ENCODE data around the gene SRR.

SRR gene

DNA sequence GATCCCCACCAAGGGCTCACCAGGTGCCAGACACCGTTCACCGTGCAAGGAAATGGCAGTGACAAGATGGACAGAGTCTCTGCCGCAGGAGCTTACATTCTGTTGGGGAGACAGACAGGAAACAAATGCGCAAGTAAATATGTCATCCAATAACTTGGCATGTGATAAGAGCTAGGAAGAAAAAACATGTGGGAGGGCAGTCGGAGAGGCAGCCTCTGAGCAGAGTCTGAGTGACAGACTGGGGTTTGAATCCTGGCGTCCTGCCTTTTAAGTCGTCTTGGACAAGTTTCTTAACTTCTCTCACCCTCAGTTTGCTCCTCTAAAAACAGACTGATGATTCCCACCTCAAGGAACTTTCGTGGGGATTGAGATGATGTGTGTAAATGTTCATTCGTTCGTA, 40.8 kb downstream of the SRR start:
- no peak for DNase-seq (ENCODE audit: low read depth in 2 of 2)

DNA sequence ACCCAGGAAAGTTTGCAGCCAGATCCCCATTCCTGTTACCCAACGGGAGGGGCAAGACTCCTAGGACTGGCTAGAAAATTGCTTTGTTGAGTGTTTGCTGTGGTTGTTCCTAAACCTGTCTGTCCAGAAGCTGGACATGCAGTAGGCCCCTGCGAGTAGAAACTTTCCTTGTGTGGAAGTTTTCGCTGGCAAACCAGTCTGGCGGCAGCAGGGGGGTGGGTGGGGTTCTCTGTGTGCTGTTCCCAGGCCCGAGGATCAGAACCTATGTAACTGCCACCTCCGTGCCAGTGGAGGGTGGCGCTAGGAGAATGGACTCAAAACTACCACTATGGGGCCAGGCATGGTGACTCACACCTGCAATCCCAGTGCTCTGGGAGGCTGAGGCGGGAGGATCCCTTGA, 42.7 kb downstream of the SRR start:
- DNase-seq (ENCODE audit: low read depth in 2 of 2): no peak

DNA sequence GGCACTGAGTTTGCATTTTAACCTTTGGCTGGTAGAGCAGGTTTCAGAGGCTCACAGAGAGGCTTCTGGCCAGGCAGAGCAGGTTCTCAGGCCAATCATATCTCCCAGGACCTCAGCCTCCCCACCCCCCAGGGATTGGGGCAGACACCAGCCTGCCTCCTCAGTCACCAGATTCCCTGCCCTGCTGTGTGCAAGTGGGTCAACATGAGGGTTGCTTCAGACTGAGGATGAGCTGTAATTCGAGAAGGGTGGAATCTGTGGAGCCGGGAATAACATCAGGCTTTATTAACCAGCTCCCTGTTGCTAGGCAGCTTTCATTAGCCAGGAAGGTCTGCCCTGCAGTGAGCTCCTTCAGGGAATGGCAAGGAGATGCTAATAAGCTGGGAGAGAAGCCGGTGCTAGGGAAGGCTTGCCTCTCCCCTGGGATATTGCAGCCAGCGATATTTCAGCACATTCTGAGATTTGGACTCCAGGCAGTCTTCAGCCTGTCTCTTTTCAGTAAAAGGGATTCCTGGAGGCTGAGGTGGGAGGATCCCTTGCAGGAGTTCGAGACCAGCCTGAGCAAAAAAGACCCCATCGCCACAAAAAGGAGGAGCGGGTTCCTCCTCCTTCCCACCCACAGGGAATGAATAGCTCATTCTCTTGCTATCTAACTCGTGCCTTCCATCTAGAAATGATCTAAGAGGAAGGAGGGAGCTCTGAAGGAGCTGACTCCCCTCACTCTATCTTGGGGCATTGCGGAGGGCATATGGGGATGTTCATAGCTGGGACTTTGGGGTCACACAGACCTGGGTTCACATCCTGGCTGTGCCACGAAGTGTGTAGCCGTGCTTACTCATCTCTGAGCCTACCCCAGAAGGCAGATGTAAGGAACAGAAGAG, 44.3 kb downstream of the SRR start:
- no peak for DNase-seq (ENCODE audit: low read depth in 2 of 2)

DNA sequence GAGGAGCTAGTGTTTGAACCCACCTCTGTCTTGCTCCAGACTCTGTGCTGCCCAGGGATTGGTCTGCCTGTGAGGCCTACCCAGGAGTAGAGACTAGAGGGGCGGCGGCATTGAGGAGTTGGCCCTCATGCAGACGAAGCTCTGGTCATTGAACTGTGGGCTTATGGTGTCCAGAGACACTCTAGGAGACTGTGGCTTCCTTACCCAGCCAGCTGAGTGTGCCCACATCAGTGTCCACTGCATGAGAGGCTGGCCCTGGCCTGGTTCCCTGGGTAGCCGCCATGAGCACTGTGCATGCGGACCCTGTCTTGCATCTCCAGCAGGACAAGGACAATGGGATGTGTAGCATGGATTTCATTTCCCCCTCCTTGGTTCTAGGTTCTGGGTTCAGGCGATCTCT, 47.5 kb downstream of the SRR start:
- DNase-seq (ENCODE audit: low read depth in 2 of 2): no peak

DNA sequence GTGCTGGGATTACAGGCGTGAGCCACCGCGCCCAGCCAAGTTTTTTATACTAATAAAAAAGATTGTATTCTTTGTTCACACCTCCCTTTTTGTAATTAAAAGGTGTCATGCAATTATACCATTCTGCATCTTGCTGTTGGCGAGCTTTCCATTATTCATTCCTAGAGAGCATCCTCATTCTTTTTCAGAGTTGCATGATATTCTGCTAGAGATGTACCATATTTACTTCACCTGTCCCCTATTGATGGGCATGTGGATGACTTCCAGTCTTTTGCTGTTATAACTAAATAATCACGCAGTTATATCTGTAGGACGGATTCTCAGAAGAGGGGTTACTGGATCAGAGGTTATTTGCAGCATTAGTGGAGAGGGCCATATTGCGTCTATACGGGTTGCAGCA, 50.6 kb downstream of the SRR start:
- no peak for DNase-seq (ENCODE audit: low read depth in 2 of 2)

DNA sequence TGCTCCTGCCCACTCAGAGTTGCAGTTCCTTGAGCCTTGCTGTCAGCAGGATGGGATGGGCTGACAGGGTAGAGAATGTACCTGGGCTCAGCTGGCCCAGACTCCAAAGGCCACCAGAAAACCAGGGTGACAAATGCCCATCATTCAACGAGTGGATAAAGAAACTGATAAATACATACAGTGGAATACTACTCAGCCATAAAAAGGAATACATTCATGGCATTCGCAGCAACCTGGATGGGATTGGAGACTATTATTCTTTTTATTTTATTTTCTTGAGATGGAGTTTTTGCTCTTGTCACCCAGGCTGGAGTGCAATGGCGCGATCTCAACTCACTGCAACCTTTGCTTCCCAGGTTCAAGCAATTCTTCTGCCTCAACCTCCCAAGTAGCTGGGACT, 53.5 kb downstream of the SRR start:
- DNase-seq (ENCODE audit: low read depth in 2 of 2): no peak

DNA sequence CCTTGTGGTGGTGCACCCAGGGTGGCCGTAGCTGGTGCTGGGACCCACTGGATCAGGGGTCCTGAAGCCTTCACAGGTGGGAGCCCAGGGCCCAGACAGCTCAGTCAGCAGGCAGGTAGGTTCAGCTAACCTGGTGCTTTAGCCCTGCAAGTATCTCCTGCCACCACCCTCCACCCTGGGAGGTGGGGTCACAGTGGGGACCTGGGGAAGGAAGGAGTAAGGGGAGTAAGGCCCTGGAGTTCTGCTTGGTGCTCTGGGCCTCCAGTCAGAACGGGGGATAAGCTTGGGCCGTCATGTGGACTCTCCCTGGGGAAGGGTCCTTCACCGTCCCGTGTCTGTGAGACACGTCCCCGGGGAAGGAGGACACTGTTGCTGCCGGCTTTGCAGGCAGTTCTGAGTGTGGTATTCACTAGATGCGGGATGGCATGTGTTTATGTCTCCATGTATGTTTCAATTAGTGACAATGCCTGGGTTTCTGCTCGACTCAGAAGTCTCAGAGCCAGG, 54.2 kb downstream of the SRR start:
- no peak for DNase-seq (ENCODE audit: low read depth in 2 of 2)

DNA sequence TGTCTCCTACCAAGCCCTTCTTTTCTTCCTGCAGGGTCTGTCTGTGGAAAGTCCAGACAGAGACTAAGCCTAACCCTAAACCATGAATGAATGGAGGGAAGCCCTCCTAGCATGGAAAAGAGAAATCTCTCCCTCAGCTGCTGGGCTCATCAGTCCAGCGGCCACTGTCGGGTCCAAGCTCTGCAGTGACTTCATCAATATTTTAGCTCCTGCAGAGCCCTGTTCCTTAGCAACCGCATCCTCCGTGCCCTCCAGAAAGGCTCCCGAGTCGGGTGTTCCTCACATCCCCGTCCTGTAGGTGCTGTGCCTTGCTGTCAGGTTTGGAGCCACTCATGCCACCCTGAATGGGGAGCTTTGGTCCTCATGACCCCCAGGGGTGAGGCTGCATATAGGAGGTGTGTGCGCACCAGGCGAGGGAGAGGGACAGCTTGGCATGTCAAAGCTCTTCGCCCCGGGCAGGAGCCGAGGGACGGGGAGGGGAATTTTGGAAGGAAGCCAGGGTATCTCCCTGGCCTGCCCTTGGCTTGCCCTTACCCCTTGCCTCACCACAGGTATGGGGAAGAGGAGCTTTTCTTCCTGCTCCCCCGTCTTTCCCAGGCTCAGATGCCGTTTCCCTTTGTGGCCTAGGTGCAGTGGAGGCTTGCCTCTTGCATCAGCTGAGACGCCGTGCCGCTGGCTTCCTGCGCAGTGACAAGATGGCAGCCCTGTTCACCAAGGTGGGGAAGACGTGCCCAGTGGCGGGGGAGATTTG, 57.4 kb downstream of the SRR start:
- no peak for DNase-seq (ENCODE audit: low read depth in 2 of 2)

DNA sequence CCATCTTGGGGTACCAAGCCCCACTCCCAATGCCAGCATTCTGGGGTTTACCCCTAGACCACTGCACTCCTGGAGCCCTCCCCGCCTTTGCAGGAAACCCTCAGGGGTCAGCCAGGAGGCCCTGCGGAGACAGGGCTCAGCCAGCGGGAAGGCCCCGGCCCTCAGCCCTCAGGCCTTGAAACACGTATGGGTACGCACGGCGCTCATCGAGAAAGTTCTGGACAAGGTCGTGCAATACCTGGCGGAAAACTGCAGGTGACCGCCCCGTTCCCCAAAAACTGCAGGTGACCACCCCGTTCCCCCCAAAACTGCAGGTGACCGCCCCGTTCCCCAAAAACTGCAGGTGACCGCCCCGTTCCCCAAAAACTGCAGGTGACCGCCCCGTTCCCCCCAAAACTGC, 58.3 kb downstream of the SRR start:
- no peak for DNase-seq (ENCODE audit: low read depth in 2 of 2)

DNA sequence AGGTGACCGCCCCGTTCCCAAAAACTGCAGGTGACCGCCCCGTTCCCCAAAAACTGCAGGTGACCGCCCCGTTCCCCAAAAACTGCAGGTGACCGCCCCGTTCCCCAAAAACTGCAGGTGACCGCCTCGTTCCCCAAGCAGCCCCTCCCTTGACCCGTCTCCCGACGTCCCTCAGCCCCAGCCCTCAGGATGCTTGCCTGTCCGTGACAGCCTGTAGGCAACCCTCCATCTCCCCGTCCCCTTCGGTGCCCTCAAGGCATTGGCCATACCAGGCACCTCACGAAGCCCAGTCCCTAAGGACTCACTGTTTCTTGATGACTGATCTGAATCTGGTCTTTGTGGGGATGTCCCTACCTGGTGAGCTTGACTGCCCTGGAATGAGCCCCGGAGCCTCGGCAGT, 58.7 kb downstream of the SRR start:
- no peak for DNase-seq (ENCODE audit: low read depth in 2 of 2)

DNA sequence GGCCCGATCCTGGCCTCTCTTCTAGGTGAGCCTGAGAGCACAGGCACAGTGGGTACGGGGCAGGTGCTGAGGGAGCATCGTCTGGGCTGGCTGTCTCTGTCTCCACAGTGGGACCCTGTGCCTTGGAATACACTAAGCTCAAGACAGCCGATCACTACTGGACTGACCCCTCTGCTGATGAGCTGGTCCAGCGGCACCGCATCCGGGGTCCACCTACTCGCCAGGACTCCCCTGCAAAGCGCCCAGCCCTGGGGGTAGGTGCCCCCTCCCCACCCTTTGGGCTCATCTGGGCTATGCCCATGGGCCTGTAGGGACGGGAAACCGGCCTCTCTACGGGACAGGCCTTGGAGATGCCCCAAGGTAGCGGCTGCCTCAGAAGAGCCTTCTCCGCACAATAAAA, 59.1 kb downstream of the SRR start:
- DNase-seq (ENCODE audit: low read depth in 2 of 2): no peak

DNA sequence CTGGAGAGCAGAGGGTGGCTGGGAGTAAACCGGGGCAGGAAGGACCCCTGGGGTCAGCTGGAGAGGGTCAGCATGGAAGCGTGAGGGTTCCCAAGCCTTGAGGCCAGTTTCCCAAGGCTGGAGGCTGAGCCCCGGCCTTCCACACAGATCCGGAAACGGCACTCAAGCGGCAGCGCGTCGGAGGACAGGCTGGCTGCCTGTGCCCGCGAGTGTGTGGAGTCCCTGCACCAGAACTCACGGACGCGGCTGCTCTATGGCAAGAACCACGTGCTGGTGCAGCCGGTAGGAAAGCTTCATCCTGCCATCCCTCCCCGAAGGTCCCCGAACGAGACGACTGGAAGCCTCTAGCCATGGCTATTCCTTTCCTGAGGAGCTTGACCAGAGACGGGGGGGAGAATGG, 59.6 kb downstream of the SRR start:
- DNase-seq (ENCODE audit: low read depth in 2 of 2): no peak

DNA sequence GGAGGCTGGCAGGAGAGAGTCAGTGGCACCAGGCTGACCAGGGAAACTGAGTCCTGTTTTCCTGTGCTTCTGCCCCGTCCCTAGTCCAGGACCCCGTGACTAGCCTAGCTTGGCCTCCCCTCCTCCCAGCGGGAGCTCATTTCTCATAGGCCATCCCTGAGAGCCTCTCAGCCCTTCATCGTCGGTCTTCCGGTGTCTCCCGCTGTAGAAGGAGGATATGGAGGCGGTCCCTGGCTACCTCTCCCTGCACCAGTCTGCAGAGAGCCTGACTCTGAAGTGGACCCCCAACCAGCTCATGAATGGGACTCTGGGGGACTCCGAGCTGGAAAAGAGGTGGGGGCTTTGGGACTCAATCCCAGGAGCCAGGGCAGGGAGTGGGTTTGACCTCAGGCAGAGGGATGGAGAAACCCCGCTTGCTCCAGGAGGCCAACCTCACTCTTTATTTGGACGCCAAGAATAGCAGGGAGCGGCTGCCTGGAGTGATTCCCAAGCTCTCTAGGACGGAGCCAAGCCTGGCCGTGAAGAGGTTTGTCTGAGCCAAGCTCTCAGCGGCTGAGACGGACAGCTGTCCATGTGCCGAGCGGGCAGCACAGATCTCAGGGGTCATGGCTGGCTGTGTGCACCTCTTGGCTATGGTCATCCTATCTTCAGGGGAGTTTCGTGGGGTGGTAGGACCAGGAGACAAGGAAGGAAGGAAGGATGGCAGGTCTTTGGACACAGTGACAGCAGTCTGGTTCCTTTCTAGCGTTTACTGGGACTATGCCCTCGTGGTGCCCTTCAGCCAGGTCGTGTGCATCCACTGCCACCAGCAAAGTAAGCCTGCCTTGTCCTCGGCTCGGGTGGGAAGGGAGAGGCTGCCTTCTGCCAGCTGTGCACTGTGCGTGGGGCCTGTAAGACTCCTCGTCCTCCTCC, 60.4 kb downstream of the SRR start:
- DNase-seq (ENCODE audit: low read depth in 2 of 2): no peak

DNA sequence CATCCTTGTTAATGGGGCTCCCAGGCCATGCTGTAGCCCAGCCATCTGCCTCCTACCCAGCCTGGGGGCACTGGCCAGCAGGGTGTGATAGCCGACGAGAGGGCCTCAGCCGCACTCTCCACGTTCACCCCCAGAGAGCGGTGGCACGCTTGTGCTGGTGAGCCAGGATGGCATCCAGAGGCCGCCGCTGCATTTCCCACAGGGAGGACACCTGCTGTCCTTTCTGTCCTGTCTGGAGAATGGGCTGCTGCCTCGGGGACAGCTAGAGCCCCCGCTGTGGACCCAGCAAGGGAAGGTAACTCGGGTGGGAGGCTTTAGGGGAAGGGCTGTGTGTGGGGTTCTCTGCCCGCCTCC, 61.0 kb downstream of the SRR start:
- DNase-seq (ENCODE audit: low read depth in 2 of 2): no peak

DNA sequence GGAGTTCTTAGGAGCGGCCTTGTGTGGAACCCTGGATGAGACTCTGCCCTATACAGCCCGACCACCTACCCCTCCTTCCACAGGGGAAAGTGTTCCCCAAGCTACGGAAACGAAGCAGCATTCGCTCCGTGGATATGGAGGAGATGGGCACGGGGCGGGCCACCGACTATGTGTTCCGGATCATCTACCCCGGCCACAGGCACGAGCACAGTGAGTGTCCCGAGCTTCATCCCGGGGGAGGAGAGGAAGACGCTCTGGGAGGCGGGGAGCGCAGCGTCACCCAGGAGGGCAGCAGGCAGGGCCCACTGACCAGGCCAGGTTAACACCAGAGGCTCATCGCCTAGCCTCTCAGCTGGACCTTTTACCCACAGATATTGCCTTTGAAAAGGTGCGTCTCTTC, 61.4 kb downstream of the SRR start:
- no peak for DNase-seq (ENCODE audit: low read depth in 2 of 2)

DNA sequence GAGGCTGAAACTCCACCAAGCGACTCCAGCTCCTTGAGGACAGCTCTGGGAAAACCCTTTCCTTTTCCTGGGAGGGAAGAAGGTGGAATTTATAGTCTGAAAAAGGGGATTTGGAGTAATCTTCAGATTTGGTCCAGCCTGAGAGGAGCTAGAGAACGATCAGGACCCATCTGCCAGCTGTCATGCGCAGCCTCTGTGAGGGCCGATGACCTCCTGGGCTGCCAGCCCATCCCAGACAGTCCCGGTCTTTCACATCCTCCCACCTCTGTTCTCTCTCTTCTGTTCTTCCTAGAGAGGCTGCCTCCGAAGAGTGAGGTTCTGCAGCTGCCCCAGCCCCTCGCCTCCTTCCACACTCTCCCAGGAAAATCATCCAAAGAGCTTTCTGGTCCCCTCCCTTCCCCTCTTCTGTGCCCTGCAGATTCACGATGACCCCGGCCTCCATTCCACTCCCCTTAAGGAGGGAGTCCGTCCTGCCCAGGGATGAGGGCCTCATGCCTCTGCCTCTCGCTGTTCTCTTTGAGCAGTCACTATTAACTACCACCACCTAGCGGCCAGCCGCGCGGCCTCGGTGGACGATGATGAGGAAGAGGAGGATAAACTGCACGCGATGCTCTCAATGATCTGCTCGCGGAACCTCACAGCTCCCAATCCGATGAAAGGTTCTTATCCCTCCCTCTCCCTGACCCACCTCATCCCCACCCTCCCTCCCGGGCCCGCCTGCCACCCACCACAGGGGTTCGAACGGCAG, 63.2 kb downstream of the SRR start:
- no peak for DNase-seq (ENCODE audit: low read depth in 2 of 2)

DNA sequence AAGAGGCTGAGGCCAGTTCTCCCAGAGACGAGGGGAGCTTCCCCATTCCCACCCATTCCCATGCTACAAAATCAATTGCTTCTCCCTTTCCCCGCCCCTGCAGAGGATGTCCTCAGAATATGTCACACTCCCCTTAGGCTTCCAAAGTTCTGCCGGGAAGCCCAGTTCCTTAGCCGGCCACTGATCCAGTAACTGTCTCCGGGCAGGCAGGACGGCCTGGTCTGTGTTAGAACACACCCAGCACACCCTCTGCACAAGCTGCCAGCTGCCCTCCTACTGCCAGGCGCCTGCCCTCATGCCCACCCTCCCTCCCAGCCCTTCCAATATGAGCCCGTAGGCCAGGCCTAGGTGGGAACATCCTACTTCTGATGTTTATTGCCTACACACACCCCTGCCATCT, 64.6 kb downstream of the SRR start:
- no peak for DNase-seq (ENCODE audit: low read depth in 2 of 2)

DNA sequence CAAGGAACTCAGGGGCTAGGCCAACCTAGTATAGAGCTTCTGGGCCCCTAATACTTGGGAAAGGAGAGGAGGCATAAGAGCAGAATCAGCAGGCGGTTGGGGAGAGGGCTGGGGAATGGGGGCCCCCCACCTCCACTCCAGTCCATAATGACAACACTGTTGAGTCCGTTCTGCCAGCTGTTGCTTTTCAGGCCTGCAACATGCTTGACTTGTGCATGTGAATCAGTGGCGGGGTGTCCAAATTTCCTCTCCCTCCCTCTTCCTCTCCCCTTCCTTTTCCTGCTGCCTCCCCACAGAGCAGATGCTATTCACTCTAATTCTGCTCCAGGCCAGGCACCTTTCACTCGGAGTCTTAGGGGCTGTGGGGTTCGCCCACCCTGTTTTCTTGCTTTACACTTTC, 65.3 kb downstream of the SRR start:
- no peak for DNase-seq (ENCODE audit: low read depth in 2 of 2)

DNA sequence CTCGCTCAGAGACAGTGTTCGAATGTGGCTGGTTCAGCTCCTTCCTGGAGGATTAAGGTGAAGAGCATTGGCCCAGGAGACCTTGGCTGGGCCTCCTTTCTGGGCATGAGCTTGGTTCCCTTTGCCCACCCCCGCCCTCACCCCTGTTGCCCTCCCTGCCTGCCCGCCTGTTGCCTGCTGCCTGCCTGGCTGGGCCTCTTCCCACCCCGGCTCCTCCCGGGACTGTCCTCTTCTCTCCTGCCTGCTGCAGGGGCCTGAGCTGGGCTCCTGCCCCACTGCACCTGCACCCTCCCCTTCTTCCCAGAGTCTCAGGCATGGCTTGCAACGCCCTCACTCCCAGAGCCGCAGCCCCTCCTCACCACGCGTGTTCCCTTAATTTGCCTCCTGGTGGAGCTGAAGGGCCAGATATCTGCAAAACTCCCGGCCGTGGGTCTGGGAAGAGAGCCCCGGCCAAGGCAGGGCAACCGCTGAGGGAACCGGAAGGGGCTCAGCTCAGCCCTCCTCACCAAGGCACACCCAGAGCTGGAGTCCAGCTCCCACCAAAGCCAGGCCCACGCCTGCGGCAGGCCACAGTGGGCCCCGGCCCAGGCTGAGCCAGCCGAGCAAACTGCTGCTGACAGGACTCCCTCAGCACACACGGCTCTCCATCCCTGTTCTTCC, 65.9 kb downstream of the SRR start:
- no peak for DNase-seq (ENCODE audit: low read depth in 2 of 2)

DNA sequence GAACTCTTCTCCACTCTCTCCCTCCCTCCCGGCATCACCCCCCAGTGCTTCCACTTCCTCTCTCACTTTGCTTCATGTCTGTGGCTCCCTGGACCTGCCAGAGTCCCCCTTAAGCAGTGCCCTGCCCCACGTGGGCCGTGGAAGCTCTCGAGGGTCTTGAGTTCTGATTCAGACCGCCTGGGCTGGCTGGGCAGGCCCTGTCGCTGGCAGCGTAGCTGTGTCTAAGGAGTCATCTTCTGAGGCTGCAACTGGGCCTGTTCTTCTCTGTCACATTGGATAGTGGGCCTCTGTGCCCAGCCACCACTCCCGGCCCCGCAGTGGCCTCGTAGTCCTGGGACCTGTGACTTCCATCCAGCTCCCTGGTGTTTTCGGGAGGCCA, 66.5 kb downstream of the SRR start:
- no peak for DNase-seq (ENCODE audit: low read depth in 2 of 2)

Measured in stimulated activated CD4-positive, alpha-beta T cell treated with anti-CD3 and anti-CD28 coated beads, Interleukin-1b, Interleukin-23, amount 100 ng/mL, for 4 hours (primary cell).